PC-9 (cell line): ENCODE measurements around the gene ARL8B. TPM values are rescaled to one million over a fixed set of nuclear protein-coding genes. Genes with fewer than 3 reads are reported as not detected.
A peak's percentile ranks its signal among the peaks of the same experiment; 100 is the strongest.

Experiments
- BruUV-seq: library from RNA; stranded (reverse); fragments of 400-500 nt; replicated peaks from 2 replicates; lab custom pipeline; 2021; lab: Mats Ljungman, UMichigan
- CTCF ChIA-PET: fragments of 300-600 bp; sonication (Branson Sonifier 250); formaldehyde crosslinking; loops from one replicate; lab custom pipeline; 2022; ENCODE audit warnings: antibody characterized with exemption; lab: Charles Lee
- POLR2A ChIA-PET: fragments of 300-600 bp; sonication (Branson Sonifier 250); formaldehyde crosslinking; loops from one replicate; lab custom pipeline; 2022; ENCODE audit warnings: antibody characterized with exemption; ENCODE audit not compliant: unreplicated experiment; lab: Charles Lee
- DNase-seq, 2 experiments: peaks; one replicate each; pipeline versions ENCODE4 v3.0.0 to v3.0.0-alpha.2; 2015 to 2022; ENCODE audit warnings: mixed read lengths in 1 of 2
- H2AFZ ChIP-seq: fragments of 200-600 bp; sonication (generic); 2 replicates; pipeline ENCODE4 v1.8.1; 2017; ENCODE audit warnings: antibody characterized with exemption
- H3F3A ChIP-seq: fragments of 200-600 bp; sonication (generic); 2 replicates; pipeline ENCODE4 v1.8.1; 2017; ENCODE audit warnings: antibody characterized with exemption, mild to moderate bottlenecking, low read depth; ENCODE audit not compliant: insufficient read depth
- H3K27ac ChIP-seq: fragments of 200-600 bp; sonication (generic); 2 replicates; pipeline ENCODE4 v1.6.1; 2016; ENCODE audit warnings: mixed run types
- H3K27me3 ChIP-seq: fragments of 200-600 bp; sonication (generic); 2 replicates; pipeline ENCODE4 v1.6.1; 2016; ENCODE audit warnings: low read depth, mixed run types; ENCODE audit not compliant: insufficient read depth
- H3K36me3 ChIP-seq: fragments of 200-600 bp; sonication (generic); 2 replicates; pipeline ENCODE4 v1.6.1; 2016; ENCODE audit warnings: low read depth, mixed run types
- H3K4me1 ChIP-seq: fragments of 200-600 bp; sonication (generic); replicated peaks from 2 replicates; pipeline ENCODE4 v1.6.1; 2016; ENCODE audit warnings: mixed run types; ENCODE audit not compliant: insufficient read depth
- H3K4me2 ChIP-seq: fragments of 200-600 bp; sonication (generic); 2 replicates; pipeline ENCODE4 v1.6.1; 2017; ENCODE audit warnings: mixed run types
- H3K4me3 ChIP-seq: fragments of 200-600 bp; sonication (generic); 2 replicates; pipeline ENCODE4 v1.6.1; 2016; ENCODE audit warnings: mixed run types
- H3K79me2 ChIP-seq: fragments of 200-600 bp; sonication (generic); 2 replicates; pipeline ENCODE4 v1.6.1; 2017; ENCODE audit warnings: low read depth, mixed run types
- H3K9me2 ChIP-seq: fragments of 200-600 bp; sonication (generic); 2 replicates; pipeline ENCODE4 v1.8.1; 2017; ENCODE audit warnings: mild to moderate bottlenecking; ENCODE audit not compliant: insufficient read depth
- H3K9me3 ChIP-seq: fragments of 200-600 bp; sonication (generic); 2 replicates; pipeline ENCODE4 v1.8.1; 2016; ENCODE audit warnings: low read depth; ENCODE audit not compliant: insufficient read depth
- H4K20me1 ChIP-seq: fragments of 200-600 bp; sonication (generic); 2 replicates; pipeline ENCODE4 v1.8.1; 2017; ENCODE audit not compliant: insufficient read depth
- CTCF ChIP-seq: fragments of 200-600 bp; sonication (generic); conservative IDR thresholded peaks from 2 replicates; pipeline ENCODE4 v1.6.1; 2017; ENCODE audit warnings: mixed run types, antibody characterized with exemption, mild to moderate bottlenecking, moderate library complexity
- EZH2 ChIP-seq: fragments of 200-600 bp; sonication (generic); IDR thresholded peaks from 2 replicates; pipeline ENCODE4 v1.8.0; 2017; ENCODE audit warnings: antibody characterized with exemption, low read depth
- intact Hi-C: fragments of 100-400 bp; cut with micrococcal nuclease; formaldehyde crosslinking; loops from one replicate; pipeline ENCODE4 v1.10.0; 2022; ENCODE audit not compliant: unreplicated experiment
- total RNA-seq: library from RNA; stranded (reverse); gene quantifications from 2 replicates; pipeline ENCODE4 v1.2.3, GENCODE V29; 2021

The ARL8B gene
- total RNA-seq, 1 experiment from 2014 or later, result 45.4 TPM

GRCh38 chr3:5197022-5197421 is 74.9 kb downstream of the ARL8B start:
- intact Hi-C loops, result loop anchor here (2.0 to 5.0 kb wide), 4 partner anchors 180 to 485 kb away; partner anchors contain the start of gene BHLHE40
- DNase-seq, result peak in 1 of 2 experiments; percentile 69

GRCh38 chr3:5197470-5198312 is 75.6 kb downstream of the ARL8B start:
- H3F3A ChIP-seq, result peaks cover 57% of the 10 kb centered on the region
- ChIA-PET CTCF (interaction anchor here (0.9 to 1.2 kb wide), 3 partner anchors 9 to 486 kb away, joined by 3 to 14 read pairs (median 10); no protein-coding TSS in a partner anchor), POLR2A (interaction anchor here (0.6 kb wide), 1 partner anchor 30 kb away, joined by 5 read pairs; no protein-coding TSS in a partner anchor)
- H3K4me1 ChIP-seq, result peaks cover 63% of the 10 kb centered on the region
- H3K36me3 ChIP-seq, result peaks cover 7% of the 10 kb centered on the region; the same call in 1 of the 2 replicates
- H3K4me2 ChIP-seq, result peak overlapping the region; percentile 89
- peak overlapping the region; percentile 46; the same call in 1 of the 2 replicates for H3K4me3 ChIP-seq
- H3K9me3 ChIP-seq, result no peaks in the 10 kb centered on the region
- no peak for TF ChIP-seq CTCF
- TF ChIP-seq EZH2, result no peak
- H3K27me3 ChIP-seq, result no peaks in the 10 kb centered on the region
- H3K79me2 ChIP-seq, result peaks cover 63% of the 10 kb centered on the region
- H3K27ac ChIP-seq, result peak overlapping the region; percentile 100
- no peaks in the 10 kb centered on the region for H4K20me1 ChIP-seq
- BruUV-seq, result no TSS peak
- DNase-seq, result no peak
- intact Hi-C loops, result loop anchor here (2.0 to 5.0 kb wide), 4 partner anchors 180 to 485 kb away; partner anchors contain the start of gene BHLHE40
- no peak overlapping the region for H2AFZ ChIP-seq
- no peaks in the 10 kb centered on the region for H3K9me2 ChIP-seq

More at GRCh38 chr3:5197022-5197421, 74.9 kb downstream of the ARL8B start:
- no peaks in the 10 kb centered on the region for H3K9me3 ChIP-seq
- no TSS peak for BruUV-seq
- no peaks in the 10 kb centered on the region for H3K9me2 ChIP-seq
- peaks cover 70% of the 10 kb centered on the region for H3K79me2 ChIP-seq
- H3K4me2 ChIP-seq, result peak overlapping the region; percentile 89
- peaks cover 57% of the 10 kb centered on the region for H3F3A ChIP-seq
- H3K4me1 ChIP-seq, result peaks cover 69% of the 10 kb centered on the region
- CTCF ChIA-PET, result interaction anchor here (0.6 to 1.2 kb wide), 9 partner anchors 9 to 1648 kb away, joined by 3 to 14 read pairs (median 5); no protein-coding TSS in a partner anchor
- no peak overlapping the region for H2AFZ ChIP-seq
- no peak for TF ChIP-seq EZH2
- TF ChIP-seq CTCF, result no peak
- POLR2A ChIA-PET, result interaction anchor here (0.5 to 0.7 kb wide), 2 partner anchors 29 to 930 kb away, joined by 4 to 10 read pairs; no protein-coding TSS in a partner anchor
- H3K36me3 ChIP-seq, result peaks cover 7% of the 10 kb centered on the region; the same call in 1 of the 2 replicates
- no peaks in the 10 kb centered on the region for H3K27me3 ChIP-seq
- peak overlapping the region; percentile 100 for H3K27ac ChIP-seq
- H3K4me3 ChIP-seq, result peak overlapping the region; percentile 46; the same call in 1 of the 2 replicates
- H4K20me1 ChIP-seq, result no peaks in the 10 kb centered on the region

GRCh38 chr3:5198313-5198677 is 76.2 kb downstream of the ARL8B start:
- CTCF ChIA-PET, result no interaction called here
- H3K9me3 ChIP-seq, result no peaks in the 10 kb centered on the region
- peak overlapping the region; percentile 89 for H3K4me2 ChIP-seq
- no peak overlapping the region for H2AFZ ChIP-seq
- H3K27me3 ChIP-seq, result no peaks in the 10 kb centered on the region
- no TSS peak for BruUV-seq
- peaks cover 7% of the 10 kb centered on the region; the same call in 1 of the 2 replicates for H3K36me3 ChIP-seq
- no peaks in the 10 kb centered on the region for H4K20me1 ChIP-seq
- no peaks in the 10 kb centered on the region for H3K9me2 ChIP-seq
- peaks cover 57% of the 10 kb centered on the region for H3K79me2 ChIP-seq
- POLR2A ChIA-PET, result no interaction called here
- DNase-seq, result no peak
- H3K27ac ChIP-seq, result peak overlapping the region; percentile 100
- peaks cover 57% of the 10 kb centered on the region for H3K4me1 ChIP-seq
- intact Hi-C loops, result loop anchor here (5.0 kb wide), 3 partner anchors 181 to 486 kb away; no protein-coding TSS in a partner anchor
- no peak for TF ChIP-seq CTCF
- no peak for TF ChIP-seq EZH2
- peaks cover 55% of the 10 kb centered on the region for H3F3A ChIP-seq
- no peak overlapping the region for H3K4me3 ChIP-seq
